D341Med (cell line): ENCODE measurements around the gene TENM4.

Source experiments
- DNase-seq: peaks from one replicate; pipeline ENCODE4 v3.0.0; 2012; ENCODE audit warnings: low spot score

The TENM4 gene

GRCh38 chr11:79055856-79056631 is 384.8 kb downstream of the TENM4 start:
- DNase-seq = no peak

- DNase-seq = no peak
Observed at GRCh38 chr11:79054636-79055035, 386.2 kb downstream of the TENM4 start.

- no peak for DNase-seq
Observed at GRCh38 chr11:79052544-79052943, 388.3 kb downstream of the TENM4 start.

GRCh38 chr11:79050786-79051185 is 390.0 kb downstream of the TENM4 start:
- no peak for DNase-seq

- DNase-seq = no peak
Observed at GRCh38 chr11:79049741-79050179, 391.1 kb downstream of the TENM4 start.

- no peak for DNase-seq
Observed at GRCh38 chr11:79047980-79048379, 392.9 kb downstream of the TENM4 start.

- no peak for DNase-seq
Observed at GRCh38 chr11:79047321-79047720, 393.5 kb downstream of the TENM4 start.

GRCh38 chr11:79046366-79046765 is 394.5 kb downstream of the TENM4 start:
- DNase-seq = no peak

- DNase-seq = no peak
Observed at GRCh38 chr11:79045800-79046304, 395.0 kb downstream of the TENM4 start.

- no peak for DNase-seq
Observed at GRCh38 chr11:79045018-79045799, 395.6 kb downstream of the TENM4 start.

GRCh38 chr11:79044201-79044600 is 396.6 kb downstream of the TENM4 start:
- DNase-seq = no peak

GRCh38 chr11:79043726-79044125 is 397.1 kb downstream of the TENM4 start:
- no peak for DNase-seq

GRCh38 chr11:79042824-79043223 is 398.0 kb downstream of the TENM4 start:
- no peak for DNase-seq

GRCh38 chr11:79040348-79040747 is 400.5 kb downstream of the TENM4 start:
- DNase-seq = no peak

- DNase-seq = no peak
Observed at GRCh38 chr11:79039122-79039521, 401.7 kb downstream of the TENM4 start.

GRCh38 chr11:79035881-79036280 is 404.9 kb downstream of the TENM4 start:
- DNase-seq = no peak

GRCh38 chr11:79033833-79034232 is 407.0 kb downstream of the TENM4 start:
- no peak for DNase-seq

- DNase-seq = no peak
Observed at GRCh38 chr11:79030448-79030847, 410.4 kb downstream of the TENM4 start.

GRCh38 chr11:79028225-79028624 is 412.6 kb downstream of the TENM4 start:
- no peak for DNase-seq

- DNase-seq = no peak
Observed at GRCh38 chr11:79026803-79027445, 413.9 kb downstream of the TENM4 start.

- DNase-seq = no peak
Observed at GRCh38 chr11:79025622-79026021, 415.2 kb downstream of the TENM4 start.

GRCh38 chr11:79025097-79025496 is 415.7 kb downstream of the TENM4 start:
- no peak for DNase-seq

GRCh38 chr11:79022265-79022664 is 418.6 kb downstream of the TENM4 start:
- DNase-seq = no peak
